Psoas muscle (tissue), 8 donors: ENCODE data around the gene CIITA. TPM values are rescaled to one million over a fixed set of nuclear protein-coding genes. Genes with fewer than 3 reads are reported as not detected.
"Not testable (repeated sequence)": the region's sequence is repeated elsewhere in the genome, so short reads cannot be mapped to it uniquely, and the experiment has no call there.

Source experiments
- ATAC-seq, 4 donors: fragments of 200-7000 bp; cut with Tn5 transposase; one replicate each; pipeline ENCODE4 v1.9.1; 2020; ENCODE audit warnings: moderate library complexity in 3 of 4, mild to moderate bottlenecking in 2 of 4
- DNase-seq, 2 donors: peaks; one replicate each; pipeline ENCODE4 v3.0.0-alpha.2; 2020
- H3K27ac ChIP-seq: fragments of 200-600 bp; one replicate; pipeline ENCODE4 v1.8.0; 2022
- H3K27me3 ChIP-seq, 3 donors: fragments of 200-600 bp in 1 of 3; one replicate each; pipeline versions ENCODE4 v1.6.1 to v1.8.0; 2013 to 2022; ENCODE audit warnings: low read length in 2 of 3, mild to moderate bottlenecking in 2 of 3, moderate library complexity in 1 of 3; ENCODE audit not compliant: insufficient read depth in 3 of 3
- H3K36me3 ChIP-seq, 2 donors: fragments of 200-600 bp in 1 of 2; one replicate each; pipeline versions ENCODE4 v1.6.1 to v1.8.0; 2013 to 2022; ENCODE audit warnings: low read depth in 1 of 2, mild to moderate bottlenecking in 1 of 2, moderate library complexity in 1 of 2; ENCODE audit not compliant: insufficient read depth in 1 of 2
- H3K4me1 ChIP-seq: fragments of 200-600 bp; one replicate; pipeline ENCODE4 v1.8.0; 2022
- H3K4me3 ChIP-seq: fragments of 200-600 bp; one replicate; pipeline ENCODE4 v1.8.0; 2022; ENCODE audit warnings: mild to moderate bottlenecking
- H3K9me3 ChIP-seq: fragments of 200-600 bp; one replicate; pipeline ENCODE4 v1.8.0; 2022
- CTCF ChIP-seq: fragments of 200-600 bp; IDR thresholded peaks from one replicate; pipeline ENCODE4 v1.8.0; 2022; ENCODE audit warnings: antibody characterized with exemption
- whole genome bisulfite sequencing, 3 donors: extraction: QIAGEN DNeasy Blood & Tissue Kit; methylation state at CpG; one replicate each; pipeline versions ENCODE4 v1.1.6 to v1.1.7; 2013; 5-methylcytosine and 5-hydroxymethylcytosine counted together
- intact Hi-C, 2 donors: fragments of 100-400 bp; cut with DNase I; formaldehyde crosslinking; loops; one replicate each; pipeline versions ENCODE4 v1.11.0 to v1.14.2; 2022
- polyA plus RNA-seq, 3 donors: library from polyadenylated mRNA; stranded (reverse); fragments of 200-250 nt; gene quantifications; one replicate each; pipeline ENCODE4 v1.2.3, GENCODE V29; 2013
- total RNA-seq, 4 donors: library from RNA; stranded (reverse); fragmentation: NEBNext Ultra II Directional in 2 of 4; extraction: Animal tissue kit (Norgen Biotek cat#: 25700) in 2 of 4; gene quantifications; one replicate each; pipeline versions ENCODE4 v1.2.1 to v1.2.4, GENCODE V29; 2021 to 2023
- donor health status: healthy with polysubstance abuse.
- donor health status: DM: no; HTN: no; CAD: no; lungs with moderate emphysema.
- donor health status: Bipolar disorder and iron deficiency.
- donor health status: healthy.
- donor health status: DM: yes; HTN: yes; CAD: no.
- donor health status: DM: no; HTN: no; CAD: no.
- donor health status: DM: no; HTN: no; CAD: no.
- donor health status: DM: yes; HTN: yes; CAD: no.

The CIITA gene
- total and polyA plus RNA-seq, 7 donors = 2.3 to 15.3 (median 4.1) TPM

GRCh38 chr16:10939649-10940234, 62.7 kb downstream of the CIITA start:
- H3K27me3 ChIP-seq = no peaks in the 10 kb centered on the region
- ATAC-seq (no peak), DNase-seq (no peak)
- no peaks in the 10 kb centered on the region for H3K36me3 ChIP-seq
- H3K9me3 ChIP-seq = no peaks in the 10 kb centered on the region
- intact Hi-C loops = no loop called here
- 59 to 72% (median 60%) methylated on average over 7 of the region's 7 CpGs for WGBS, 3 donors
- peaks cover 69% of the 10 kb centered on the region for H3K4me1 ChIP-seq
- no peak for TF ChIP-seq CTCF
- H3K4me3 ChIP-seq = peak overlapping the region; percentile 86
- H3K27ac ChIP-seq = peak overlapping the region; percentile 91

- no peak for TF ChIP-seq CTCF
- peak in 1 of 2 donors; percentile 67 for DNase-seq
- Histone ChIP-seq H3K4me3 (peak overlapping the region; percentile 86), H3K27ac (peak overlapping the region; percentile 91), H3K4me1 (peaks cover 67% of the 10 kb centered on the region), H3K27me3 (no peaks in the 10 kb centered on the region), H3K36me3 (no peaks in the 10 kb centered on the region), H3K9me3 (no peaks in the 10 kb centered on the region)
- peak in 2 of 4 donors; percentile 20 to 21 for ATAC-seq
- 8 to 11% (median 9%) methylated on average over 8 of the region's 8 CpGs for WGBS, 3 donors
- intact Hi-C loops = no loop called here
These were observed 63.6 kb downstream of the CIITA start for GRCh38 chr16:10940501-10941079.

GRCh38 chr16:10941127-10941933, 64.3 kb downstream of the CIITA start:
- H3K4me3 ChIP-seq = peak overlapping the region; percentile 86
- no peak for TF ChIP-seq CTCF
- no peaks in the 10 kb centered on the region for H3K27me3 ChIP-seq
- no peaks in the 10 kb centered on the region for H3K36me3 ChIP-seq
- intact Hi-C loops = no loop called here
- peaks cover 68% of the 10 kb centered on the region for H3K4me1 ChIP-seq
- H3K27ac ChIP-seq = peak overlapping the region; percentile 91
- DNase-seq (peak in 1 of 2 donors; percentile 58), ATAC-seq (no peak)
- 1 to 3% (median 2%) methylated on average over 27 to 35 of the region's 36 CpGs for WGBS, 3 donors
- H3K9me3 ChIP-seq = no peaks in the 10 kb centered on the region

- 0 to 1% (median 0%) methylated on average over 30 to 52 of the region's 52 CpGs for WGBS, 3 donors
- intact Hi-C loops = not testable (repeated sequence)
These were observed 64.9 kb downstream of the CIITA start for GRCh38 chr16:10941935-10942351.

More at GRCh38 chr16:10941935-10942351, 64.9 kb downstream of the CIITA start:
- Histone ChIP-seq H3K4me3 (peak overlapping the region; percentile 86), H3K27ac (peak overlapping the region; percentile 91), H3K4me1 (peaks cover 64% of the 10 kb centered on the region)
- DNase-seq, H3K36me3 ChIP-seq, H3K9me3 ChIP-seq, H3K27me3 ChIP-seq: not testable (repeated sequence)
- peak in 3 of 4 donors; percentile 0 to 17 (median 6) for ATAC-seq
